ENCODE measurements around the gene TNC.

The TNC gene

GRCh38 chr9:115008536-115009270 lies 109.3 kb downstream of the TNC start:
- no peak for DNase-seq (ENCODE audit: low read depth)

DNA sequence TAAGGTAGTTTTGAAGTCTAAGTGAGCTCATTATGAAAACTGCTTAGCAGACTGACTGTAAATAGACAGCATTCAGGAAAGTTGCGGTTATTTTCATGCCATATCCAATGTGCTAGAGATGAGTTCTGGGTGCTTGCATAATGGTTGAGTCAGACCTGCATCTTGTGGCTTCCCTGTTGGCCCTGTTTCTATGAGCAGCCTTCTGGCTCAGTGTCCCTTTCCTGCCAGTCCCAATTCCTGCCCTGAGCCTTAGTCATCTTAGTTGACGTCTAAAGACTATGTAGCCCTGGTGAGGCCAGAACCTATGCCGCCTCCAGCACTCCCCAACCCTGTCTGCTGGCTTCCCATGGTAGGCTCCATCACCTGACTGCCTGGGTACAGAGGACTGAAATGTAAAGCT lies 111.3 kb downstream of the TNC start:
- DNase-seq (ENCODE audit: low read depth), result no peak

DNA sequence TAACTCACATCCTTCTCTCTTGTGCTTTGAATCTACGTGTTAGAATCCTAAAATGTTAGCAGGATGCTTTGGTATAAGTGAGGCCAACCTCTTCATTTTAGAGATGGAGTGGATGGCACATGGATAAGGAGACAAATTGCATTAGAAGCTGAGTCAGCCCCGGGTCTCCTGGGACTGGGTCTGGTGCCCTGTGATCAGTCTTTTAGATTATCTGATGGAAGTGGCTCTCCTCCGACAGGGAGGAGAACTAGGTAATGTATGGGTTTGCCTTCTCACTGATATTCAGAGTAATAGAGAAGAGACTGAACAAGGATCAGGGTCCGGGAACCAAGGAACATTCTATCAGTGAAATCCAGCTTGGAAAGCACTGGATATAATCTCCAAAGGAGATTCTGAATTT lies 112.6 kb downstream of the TNC start:
- DNase-seq (ENCODE audit: low read depth), result no peak

DNA sequence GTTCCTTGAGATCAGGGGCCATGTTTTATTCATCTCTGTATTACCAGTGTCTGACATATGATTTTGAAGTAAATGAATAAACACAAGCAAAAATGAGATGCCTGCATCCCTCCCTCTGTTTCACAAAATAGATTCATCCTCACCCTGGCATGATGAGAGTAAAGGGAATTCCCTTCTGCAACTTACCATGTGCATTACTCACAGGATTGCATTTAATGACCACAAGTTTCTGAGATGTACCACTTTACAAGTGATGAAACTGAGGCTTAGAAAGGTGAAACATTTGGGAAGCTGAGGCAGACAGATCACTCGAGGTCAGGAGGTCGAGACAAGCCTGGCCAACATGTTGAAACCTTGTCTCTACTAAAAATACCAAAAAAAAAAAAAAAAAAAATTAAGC lies 113.4 kb downstream of the TNC start:
- DNase-seq (ENCODE audit: low read depth), result no peak

GRCh38 chr9:115002371-115003120 lies 115.4 kb downstream of the TNC start:
- DNase-seq (ENCODE audit: low read depth), result no peak

GRCh38 chr9:115000217-115000639 lies 117.7 kb downstream of the TNC start:
- no peak for DNase-seq (ENCODE audit: low read depth)

- DNase-seq (ENCODE audit: low read depth), result no peak
Observed at GRCh38 chr9:114998326-114998725, 119.6 kb downstream of the TNC start.

DNA sequence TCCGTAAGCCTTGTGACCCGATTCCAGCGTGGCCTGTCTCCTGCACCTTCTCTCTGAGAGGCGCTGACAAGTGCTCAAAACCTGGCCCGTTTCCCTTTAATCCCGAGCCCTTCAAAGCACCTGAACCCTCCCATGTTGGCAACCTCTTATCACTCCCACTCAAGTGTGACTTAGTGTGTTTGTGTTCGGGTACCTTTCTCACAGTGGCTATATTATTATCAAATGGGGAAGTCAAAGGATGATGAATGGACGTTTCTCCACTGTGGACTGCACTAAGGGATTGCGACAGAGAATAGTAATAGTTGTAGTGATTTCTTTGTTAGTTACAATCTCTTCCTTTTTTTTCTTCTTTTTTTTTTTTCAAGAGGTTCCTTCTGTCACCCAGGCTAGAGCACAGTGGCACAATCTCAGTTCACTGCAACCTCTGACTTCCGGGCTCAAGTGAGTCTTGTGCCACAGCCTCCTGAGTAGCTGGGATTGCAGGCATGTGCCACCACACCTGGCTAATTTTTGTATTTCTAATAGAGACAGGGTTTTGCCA lies 122.2 kb downstream of the TNC start:
- DNase-seq (ENCODE audit: low read depth), result no peak

GRCh38 chr9:114994768-114995167 lies 123.2 kb downstream of the TNC start:
- no peak for DNase-seq (ENCODE audit: low read depth)

- DNase-seq (ENCODE audit: low read depth), result no peak
Observed at GRCh38 chr9:114991861-114992260, 126.1 kb downstream of the TNC start.

- DNase-seq (ENCODE audit: low read depth), result no peak
Observed at GRCh38 chr9:114990901-114991300, 127.1 kb downstream of the TNC start.

- no peak for DNase-seq (ENCODE audit: low read depth)
Observed at GRCh38 chr9:114989600-114990410, 128.2 kb downstream of the TNC start.

DNA sequence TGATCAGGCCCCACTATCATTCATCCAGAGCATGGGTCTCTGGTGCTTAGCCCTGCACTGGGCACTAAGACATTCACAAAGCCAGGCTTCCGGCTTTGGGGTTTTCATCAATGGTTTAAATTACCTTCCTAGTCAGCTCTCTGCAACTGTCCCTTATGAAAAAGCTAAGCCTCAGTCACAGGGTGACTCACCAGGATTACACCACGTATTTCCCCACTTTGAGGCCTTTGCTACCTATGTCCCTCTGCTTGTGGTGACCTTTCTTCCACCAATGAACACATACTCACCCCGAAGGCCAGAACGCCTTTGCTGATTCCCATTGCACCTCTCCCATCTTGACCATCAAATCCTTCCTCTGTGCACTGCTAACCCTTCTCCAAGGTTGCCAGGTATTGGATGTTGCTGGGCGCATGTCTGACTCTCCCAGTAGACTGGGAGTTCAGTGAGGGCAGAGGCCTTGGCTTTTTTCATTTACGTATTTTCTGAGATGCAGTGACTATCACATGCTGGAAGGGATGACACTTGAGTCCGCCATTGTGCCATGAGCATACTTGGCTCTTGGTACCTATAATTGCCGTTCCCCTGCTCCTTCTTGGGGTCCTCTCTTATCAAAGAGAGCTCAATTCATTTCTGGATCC lies 128.9 kb downstream of the TNC start:
- no peak for DNase-seq (ENCODE audit: low read depth)

GRCh38 chr9:114987116-114987515 lies 130.8 kb downstream of the TNC start:
- DNase-seq (ENCODE audit: low read depth), result no peak

GRCh38 chr9:114985959-114986501 lies 131.9 kb downstream of the TNC start:
- no peak for DNase-seq (ENCODE audit: low read depth)

DNA sequence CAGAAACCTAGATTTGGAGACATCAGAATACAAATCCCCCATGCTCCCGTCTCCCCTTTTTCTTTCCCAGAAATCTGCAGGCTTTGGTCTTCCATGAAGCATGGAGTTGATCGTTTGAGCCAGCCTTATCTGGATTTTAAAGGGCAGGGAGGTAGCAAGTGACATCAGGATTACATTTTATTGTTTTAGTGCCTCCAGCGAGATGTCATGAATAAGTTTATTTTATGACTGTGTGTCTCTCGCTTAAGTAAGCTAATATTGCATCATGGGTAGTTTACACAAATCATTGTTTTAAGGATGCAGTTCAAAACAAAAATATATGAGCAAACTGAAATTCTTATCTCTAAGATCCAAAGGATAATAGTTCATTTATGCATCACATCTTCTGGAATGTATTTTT lies 136.9 kb downstream of the TNC start:
- no peak for DNase-seq (ENCODE audit: low read depth)

GRCh38 chr9:114973216-114973615 lies 144.7 kb downstream of the TNC start:
- no peak for DNase-seq (ENCODE audit: low read depth)

GRCh38 chr9:114972510-114973136 lies 145.3 kb downstream of the TNC start:
- DNase-seq (ENCODE audit: low read depth), result no peak

Data from stimulated activated CD8-positive, alpha-beta memory T cell treated with anti-CD3 and anti-CD28 coated beads, Interleukin-7, amount 100 ng/mL, for 24 hours (primary cell).